ENCODE measurements around the gene ELAPOR1. TPM values are rescaled to one million over a fixed set of nuclear protein-coding genes. Genes with fewer than 3 reads are reported as not detected.

Gene ELAPOR1
- total and polyA plus RNA-seq, 8 donors = 25.5 to 185 (median 69.2) TPM

DNA sequence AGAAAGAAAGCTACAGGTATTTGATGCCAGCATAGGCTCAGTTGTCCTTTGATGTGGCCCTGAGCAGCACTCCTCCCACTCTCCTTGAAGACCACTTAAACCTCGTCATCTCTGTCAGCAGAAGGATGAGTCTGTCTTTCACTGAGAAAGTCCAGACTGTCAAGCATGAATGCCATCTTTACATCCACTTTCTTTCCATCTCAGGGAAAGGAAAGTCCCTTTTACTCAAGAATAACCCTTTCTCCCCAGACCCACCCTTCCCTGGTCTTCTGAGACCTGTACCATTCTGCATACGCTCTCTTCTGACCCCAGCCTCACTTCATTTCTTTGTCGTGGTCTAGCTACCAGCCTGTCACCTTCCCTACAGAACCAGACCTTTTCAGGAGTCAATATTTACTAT is 4.0 kb upstream of the ELAPOR1 start:
- no peaks in the 10 kb centered on the region for H3K36me3 ChIP-seq
- H3K27ac ChIP-seq = no peak overlapping the region
- 34 to 56% (median 54%) methylated on average over 3 of the region's 3 CpGs for WGBS, 5 donors
- peaks cover 5 to 15% (median 7%) of the 10 kb centered on the region in 3 donors for H3K27me3 ChIP-seq
- TF ChIP-seq EP300 (IDR thresholded peaks at IDR 0.05) = no peak
- TF ChIP-seq, protein P1, sequence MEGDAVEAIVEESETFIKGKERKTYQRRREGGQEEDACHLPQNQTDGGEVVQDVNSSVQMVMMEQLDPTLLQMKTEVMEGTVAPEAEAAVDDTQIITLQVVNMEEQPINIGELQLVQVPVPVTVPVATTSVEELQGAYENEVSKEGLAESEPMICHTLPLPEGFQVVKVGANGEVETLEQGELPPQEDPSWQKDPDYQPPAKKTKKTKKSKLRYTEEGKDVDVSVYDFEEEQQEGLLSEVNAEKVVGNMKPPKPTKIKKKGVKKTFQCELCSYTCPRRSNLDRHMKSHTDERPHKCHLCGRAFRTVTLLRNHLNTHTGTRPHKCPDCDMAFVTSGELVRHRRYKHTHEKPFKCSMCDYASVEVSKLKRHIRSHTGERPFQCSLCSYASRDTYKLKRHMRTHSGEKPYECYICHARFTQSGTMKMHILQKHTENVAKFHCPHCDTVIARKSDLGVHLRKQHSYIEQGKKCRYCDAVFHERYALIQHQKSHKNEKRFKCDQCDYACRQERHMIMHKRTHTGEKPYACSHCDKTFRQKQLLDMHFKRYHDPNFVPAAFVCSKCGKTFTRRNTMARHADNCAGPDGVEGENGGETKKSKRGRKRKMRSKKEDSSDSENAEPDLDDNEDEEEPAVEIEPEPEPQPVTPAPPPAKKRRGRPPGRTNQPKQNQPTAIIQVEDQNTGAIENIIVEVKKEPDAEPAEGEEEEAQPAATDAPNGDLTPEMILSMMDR (IDR thresholded peaks at IDR 0.05) = no peak
- TF ChIP-seq POLR2A (IDR thresholded peaks at IDR 0.05) = no peak
- TF ChIP-seq POLR2AphosphoS5 (IDR thresholded peaks at IDR 0.05) = no peak
- H3K4me3 ChIP-seq = no peak overlapping the region
- intact Hi-C loops (cut with DNase I; ENCODE audit: low total_unique reads) = loop anchor here (10.0 kb wide), 1 partner anchor 85 kb away; no protein-coding TSS in a partner anchor
- H3K9me3 ChIP-seq = no peaks in the 10 kb centered on the region
- DNase-seq = no peak
- peaks cover 18 to 27% (median 23%) of the 10 kb centered on the region in 4 donors for H3K4me1 ChIP-seq

DNA sequence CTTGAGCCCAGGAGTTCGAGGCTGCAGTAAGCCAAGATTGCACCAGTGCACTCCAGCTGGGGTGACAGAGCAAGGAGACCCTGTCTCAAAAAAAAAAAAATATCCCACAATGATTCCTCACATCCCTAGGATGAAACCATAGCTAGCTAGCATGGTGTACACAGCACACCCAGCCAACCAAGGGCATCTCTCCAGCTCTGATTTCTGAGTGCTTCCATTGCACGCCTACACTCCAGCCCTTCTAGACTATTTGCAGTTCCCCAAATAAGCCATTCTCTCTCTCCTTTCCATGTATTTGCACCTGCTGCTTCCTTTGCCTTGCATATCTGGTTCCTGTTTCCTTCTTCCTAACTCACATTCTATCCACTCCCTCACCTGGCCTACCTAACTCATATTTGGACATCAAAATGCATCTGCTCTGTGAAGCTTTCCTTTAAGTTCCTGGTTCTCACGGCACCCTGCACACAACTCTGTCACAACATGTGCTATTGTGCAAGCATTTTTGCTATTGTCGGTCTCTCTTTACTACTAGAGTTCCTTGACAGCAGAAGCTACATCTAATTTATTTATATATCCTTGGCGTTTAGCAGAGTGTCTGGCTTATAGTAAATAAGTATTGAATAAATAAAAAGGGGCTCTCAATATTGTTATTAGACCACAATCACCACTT is 2.4 kb upstream of the ELAPOR1 start:
- peaks cover 18 to 27% (median 23%) of the 10 kb centered on the region in 4 donors for H3K4me1 ChIP-seq
- no peaks in the 10 kb centered on the region for H3K36me3 ChIP-seq
- no peak overlapping the region for H3K27ac ChIP-seq
- H3K4me3 ChIP-seq = no peak overlapping the region
- 69 to 79% (median 75%) methylated on average over 5 of the region's 5 CpGs for WGBS, 5 donors
- intact Hi-C loops (cut with DNase I; ENCODE audit: low total_unique reads) = loop anchor here (10.0 kb wide), 1 partner anchor 83 kb away; no protein-coding TSS in a partner anchor
- peak in 1 of 2 donors; percentile 23 for DNase-seq
- H3K27me3 ChIP-seq = peaks cover 6 to 30% (median 7%) of the 10 kb centered on the region in 3 donors
- no peaks in the 10 kb centered on the region for H3K9me3 ChIP-seq
- no peak for TF ChIP-seq POLR2AphosphoS5 (IDR thresholded peaks at IDR 0.05)
- TF ChIP-seq, protein P1 (IDR thresholded peaks at IDR 0.05) = no peak
- TF ChIP-seq EP300 (IDR thresholded peaks at IDR 0.05) = no peak
- no peak for TF ChIP-seq POLR2A (IDR thresholded peaks at IDR 0.05)

DNA sequence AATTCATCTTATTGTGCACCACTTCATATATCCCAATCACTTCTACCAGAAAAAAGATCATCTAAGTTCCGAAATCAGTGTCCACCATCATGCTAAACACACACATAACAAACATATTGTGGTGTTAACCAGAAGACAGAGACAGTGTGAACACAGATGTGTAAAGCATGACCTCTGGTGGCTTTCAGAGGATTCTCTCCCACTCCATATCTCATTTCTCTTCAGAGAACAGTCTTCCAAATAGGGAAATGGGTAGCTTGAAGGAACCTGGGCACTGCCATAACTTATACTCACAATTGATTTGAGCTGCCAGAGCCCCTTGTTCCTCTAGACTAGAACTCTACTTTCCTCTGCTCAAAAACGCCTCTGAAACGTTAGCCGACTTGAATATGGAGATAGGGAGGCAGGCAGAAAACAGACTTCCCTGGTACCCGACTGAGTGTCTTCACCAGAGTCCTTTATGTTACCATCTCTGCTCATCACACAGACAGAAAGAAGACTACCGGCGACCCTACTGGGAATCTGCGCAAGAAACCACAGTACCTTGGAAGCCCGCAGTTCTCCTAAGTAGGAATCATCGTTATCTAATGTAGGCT is 1.8 kb upstream of the ELAPOR1 start:
- Histone ChIP-seq H3K4me1 (peaks cover 18 to 32% (median 23%) of the 10 kb centered on the region in 4 donors), H3K27me3 (peaks cover 6 to 35% (median 7%) of the 10 kb centered on the region in 3 donors), H3K27ac (peak overlapping the region in 2 of 5 donors; percentile 33 to 76), H3K4me3 (peak overlapping the region; percentile 49 to 72 (median 52)), H3K9me3 (no peaks in the 10 kb centered on the region), H3K36me3 (no peaks in the 10 kb centered on the region)
- intact Hi-C loops (cut with DNase I; ENCODE audit: low total_unique reads) = loop anchor here (10.0 kb wide), 1 partner anchor 83 kb away; no protein-coding TSS in a partner anchor
- DNase-seq = no peak
- 35 to 50% (median 38%) methylated on average over 10 of the region's 10 CpGs for WGBS, 5 donors
- TF ChIP-seq POLR2AphosphoS5 (IDR thresholded peaks at IDR 0.05) = no peak

DNA sequence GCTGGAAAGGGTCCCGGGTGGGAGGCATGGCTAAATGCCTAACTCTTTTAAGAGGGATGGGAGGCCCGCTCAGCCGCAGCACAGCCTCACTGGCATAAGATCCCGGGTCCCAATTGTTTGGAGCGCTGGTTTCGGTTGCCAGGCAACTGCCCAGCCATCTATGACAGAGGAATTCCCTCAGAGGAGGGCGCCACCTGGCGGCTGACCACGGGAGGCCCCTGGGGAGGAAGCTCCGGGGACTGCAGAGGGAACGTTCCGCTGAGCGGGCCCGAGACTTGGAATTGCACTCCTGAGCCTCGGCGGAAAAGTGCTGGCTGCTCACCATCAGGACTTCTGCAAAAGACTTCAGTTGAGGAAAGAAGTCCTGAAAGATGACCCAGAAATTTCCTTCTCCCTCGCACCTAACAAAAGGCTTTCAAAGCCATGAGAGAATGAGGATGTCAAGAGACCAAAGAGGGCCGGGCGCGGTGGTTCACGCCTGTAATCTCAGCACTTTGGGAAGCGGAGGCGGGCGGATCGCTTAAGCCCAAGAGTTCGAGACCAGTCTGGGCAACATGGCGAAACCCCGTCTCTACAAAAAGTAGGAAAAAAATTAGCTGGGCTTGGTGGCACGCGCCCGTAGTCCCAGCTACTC is 1.1 kb upstream of the ELAPOR1 start:
- Histone ChIP-seq H3K4me1 (peaks cover 18 to 38% (median 26%) of the 10 kb centered on the region in 4 donors), H3K4me3 (peak overlapping the region; percentile 49 to 72 (median 52)), H3K9me3 (no peaks in the 10 kb centered on the region), H3K27ac (peak overlapping the region in 2 of 5 donors; percentile 33 to 76), H3K36me3 (no peaks in the 10 kb centered on the region), H3K27me3 (peaks cover 6 to 36% (median 7%) of the 10 kb centered on the region in 3 donors)
- WGBS, 5 donors = 12 to 27% (median 16%) methylated on average over 21 to 31 of the region's 31 CpGs
- intact Hi-C loops (cut with DNase I; ENCODE audit: low total_unique reads) = loop anchor here (10.0 kb wide), 1 partner anchor 82 kb away; no protein-coding TSS in a partner anchor
- TF ChIP-seq POLR2A (IDR thresholded peaks at IDR 0.05) (no peak), POLR2AphosphoS5 (IDR thresholded peaks at IDR 0.05) (peak in 1 of 3 donors; percentile 71), EP300 (IDR thresholded peaks at IDR 0.05) (no peak)
- TF ChIP-seq, protein P1 (IDR thresholded peaks at IDR 0.05) = peak in 6 of 7 experiments; percentile 30 to 98 (median 91)
- peak; percentile 95 to 96 for DNase-seq

All from stomach (tissue), 9 donors.